Neuronal stem cell (in vitro differentiated cells): Measurements from ENCODE around the gene MED17. TPM values are rescaled to one million over a fixed set of nuclear protein-coding genes. Genes with fewer than 3 reads are reported as not detected.

ENCODE experiments used
- DNase-seq: peaks from one replicate; pipeline ENCODE4 v3.0.0-alpha.2; 2013; ENCODE audit warnings: low spot score
- H2AFZ ChIP-seq: one replicate; pipeline ENCODE4 v1.6.1; 2013; ENCODE audit warnings: mild to moderate bottlenecking, low read length, inconsistent platforms
- H2AK5ac ChIP-seq: 2 replicates; pipeline ENCODE4 v1.6.1; 2013; ENCODE audit warnings: low read depth, mild to moderate bottlenecking, inconsistent platforms, low read length, moderate library complexity, mixed read lengths
- H2BK120ac ChIP-seq: 2 replicates; pipeline ENCODE4 v1.6.1; 2013; ENCODE audit warnings: low read depth, mild to moderate bottlenecking, inconsistent platforms, low read length, moderate library complexity, mixed read lengths
- H2BK12ac ChIP-seq: one replicate; pipeline ENCODE4 v1.6.1; 2013; ENCODE audit warnings: low read length, inconsistent platforms
- H2BK15ac ChIP-seq: 2 replicates; pipeline ENCODE4 v1.6.1; 2013; ENCODE audit warnings: mild to moderate bottlenecking, low read length, inconsistent platforms, mixed read lengths
- H2BK5ac ChIP-seq: one replicate; pipeline ENCODE4 v1.6.1; 2013; ENCODE audit warnings: inconsistent platforms, mild to moderate bottlenecking, low read length, moderate library complexity
- H3K14ac ChIP-seq: one replicate; pipeline ENCODE4 v1.6.1; 2013; ENCODE audit warnings: low read length, inconsistent platforms
- H3K18ac ChIP-seq: 2 replicates; pipeline ENCODE4 v1.6.1; 2013; ENCODE audit warnings: low read length, inconsistent platforms
- H3K23ac ChIP-seq: 2 replicates; pipeline ENCODE4 v1.6.1; 2013; ENCODE audit warnings: low read depth, mild to moderate bottlenecking, mixed read lengths, low read length, inconsistent platforms; ENCODE audit not compliant: poor library complexity
- H3K27ac ChIP-seq: replicated peaks from 3 replicates; pipeline ENCODE4 v1.5.1; 2013; ENCODE audit warnings: low read length, inconsistent platforms
- H3K27me3 ChIP-seq, 3 experiments: 2 replicates each; pipeline ENCODE4 v1.6.1; 2013; ENCODE audit warnings: low read length in 3 of 3, mild to moderate bottlenecking in 2 of 3, inconsistent platforms in 1 of 3, low read depth in 1 of 3, mixed read lengths in 1 of 3, moderate library complexity in 1 of 3; ENCODE audit not compliant: control insufficient read depth in 3 of 3, insufficient read depth in 3 of 3
- H3K36me3 ChIP-seq, 2 donors: replicated peaks in 1 of 2; 2 replicates each; pipeline ENCODE4 v1.6.1; 2013; ENCODE audit warnings: low read length in 2 of 2; ENCODE audit not compliant: control insufficient read depth in 2 of 2, insufficient read depth in 2 of 2
- H3K4ac ChIP-seq: 2 replicates; pipeline ENCODE4 v1.6.1; 2013; ENCODE audit warnings: inconsistent platforms, mild to moderate bottlenecking, low read length, moderate library complexity
- H3K4me1 ChIP-seq, 2 donors: 1 replicate in 1 of 2; 2 replicates in 1 of 2; pipeline ENCODE4 v1.6.1; 2013; ENCODE audit warnings: low read length in 2 of 2, low read depth in 1 of 2; ENCODE audit not compliant: control insufficient read depth in 2 of 2, insufficient read depth in 1 of 2
- H3K4me2 ChIP-seq: one replicate; pipeline ENCODE4 v1.6.1; 2013; ENCODE audit warnings: mild to moderate bottlenecking, low read length, inconsistent platforms; ENCODE audit not compliant: insufficient read depth, poor library complexity, severe bottlenecking
- H3K4me3 ChIP-seq, 2 donors: 2 replicates each; pipeline ENCODE4 v1.5.1; 2013; ENCODE audit warnings: low read length in 2 of 2, mild to moderate bottlenecking in 2 of 2, inconsistent platforms in 1 of 2, moderate library complexity in 1 of 2
- H3K79me1 ChIP-seq: one replicate; pipeline ENCODE4 v1.6.1; 2013; ENCODE audit warnings: low read depth, mild to moderate bottlenecking, inconsistent platforms, low read length, moderate library complexity
- H3K9ac ChIP-seq: one replicate; pipeline ENCODE4 v1.6.1; 2013; ENCODE audit warnings: mild to moderate bottlenecking, low read depth, low read length, inconsistent platforms; ENCODE audit not compliant: poor library complexity
- H3K9me3 ChIP-seq, 2 donors: replicated peaks in 1 of 2; 2 replicates each; pipeline versions ENCODE3 to v1.6.1; 2013; ENCODE audit warnings: low read length in 2 of 2, mild to moderate bottlenecking in 2 of 2, inconsistent platforms in 1 of 2, low read depth in 1 of 2, mixed read lengths in 1 of 2, moderate library complexity in 1 of 2; ENCODE audit not compliant: control insufficient read depth in 2 of 2, insufficient read depth in 1 of 2
- H4K8ac ChIP-seq: one replicate; pipeline ENCODE4 v1.6.1; 2013; ENCODE audit warnings: low read depth, mild to moderate bottlenecking, inconsistent platforms, low read length, moderate library complexity
- H4K91ac ChIP-seq: one replicate; pipeline ENCODE4 v1.6.1; 2013; ENCODE audit warnings: low read length, low read depth, mild to moderate bottlenecking, inconsistent platforms; ENCODE audit not compliant: poor library complexity
- WGBS, 2 donors: extraction: QIAGEN DNeasy Blood & Tissue Kit; methylation state at CpG; one replicate each; pipeline ENCODE4 v1.1.7; 2013; ENCODE audit warnings: missing lambda C conversion rate in 2 of 2, mixed read lengths in 1 of 2; ENCODE audit not compliant: insufficient read length in 2 of 2, insufficient replicate concordance in 1 of 2; ENCODE audit errors: extremely low coverage in 2 of 2; 5-methylcytosine and 5-hydroxymethylcytosine counted together
- polyA plus RNA-seq, 2 experiments: library from polyadenylated mRNA; stranded (reverse); fragments of 200-250 nt; gene quantifications; one replicate each; pipeline ENCODE4 v1.2.3, GENCODE V29; 2013

Gene MED17
- polyA plus RNA-seq (2013, experiment 1 of 2) = 18.2 TPM
- 19.0 TPM for polyA plus RNA-seq (2013, experiment 2 of 2)

GRCh38 chr11:93784145-93784934, at the start of gene MED17:
TSS of gene MED17 (plus strand) at chr11:93784282. CDS start at chr11:93784514, 232 bp downstream.
- Histone ChIP-seq H3K36me3 (peaks cover 0 to 38% of the 10 kb centered on the region in 2 donors), H2BK120ac (peak within 1 kb of the TSS; percentile 94), H2AK5ac (peak within 1 kb of the TSS; percentile 97), H3K9ac (peak within 1 kb of the TSS; percentile 100), H4K8ac (peak within 1 kb of the TSS; percentile 96), H3K4ac (peak within 1 kb of the TSS; percentile 99), H2BK5ac (peak within 1 kb of the TSS; percentile 98), H3K4me1 (peaks cover 4 to 5% of the 10 kb centered on the region in 2 donors), H4K91ac (peak within 1 kb of the TSS; percentile 100), H3K14ac (peak within 1 kb of the TSS; percentile 100), H3K9me3 (no peaks in the 10 kb centered on the region), H3K27ac (peak within 1 kb of the TSS; percentile 95), H3K27me3 (no peaks in the 10 kb centered on the region), H3K4me2 (peak within 1 kb of the TSS; percentile 64), H3K4me3 (peak within 1 kb of the TSS; percentile 95 to 98), H2AFZ (peak within 1 kb of the TSS; percentile 95), H2BK15ac (peak within 1 kb of the TSS; percentile 99), H3K23ac (peak within 1 kb of the TSS; percentile 99), H3K79me1 (peaks cover 2% of the 10 kb centered on the region), H2BK12ac (peak within 1 kb of the TSS; percentile 90), H3K18ac (peak within 1 kb of the TSS; percentile 100)
- DNase-seq = peak; percentile 90
- no CpG with 5 or more reads among the region's 72 CpGs for WGBS, 2 donors

- H3K36me3 ChIP-seq = peaks cover 22 to 100% of the 10 kb centered on the region in 2 donors
- no peak for DNase-seq
- WGBS, 2 donors = no CpG with 5 or more reads among the region's 1 CpG
Measured at GRCh38 chr11:93734427-93735222, 49.5 kb upstream of the MED17 start.

GRCh38 chr11:93735627-93736026, 48.5 kb upstream of the MED17 start:
- no peak for DNase-seq
- Histone ChIP-seq H2BK15ac (no peak overlapping the region), H3K27me3 (no peaks in the 10 kb centered on the region), H3K27ac (no peak overlapping the region), H3K14ac (no peak overlapping the region), H2BK5ac (no peak overlapping the region), H2AK5ac (no peak overlapping the region), H3K4ac (no peak overlapping the region), H3K23ac (no peak overlapping the region), H3K36me3 (peaks cover 19 to 96% of the 10 kb centered on the region in 2 donors), H4K91ac (no peak overlapping the region), H3K4me3 (no peak overlapping the region), H4K8ac (no peak overlapping the region), H2BK120ac (no peak overlapping the region), H3K9me3 (no peaks in the 10 kb centered on the region), H3K18ac (no peak overlapping the region), H3K4me1 (peaks cover 3 to 18% of the 10 kb centered on the region in 2 donors), H3K4me2 (no peak overlapping the region), H3K9ac (no peak overlapping the region), H2AFZ (no peak overlapping the region), H2BK12ac (no peak overlapping the region), H3K79me1 (no peaks in the 10 kb centered on the region)
- no CpG with 5 or more reads among the region's 1 CpG for WGBS, 2 donors

More at GRCh38 chr11:93734427-93735222, 49.5 kb upstream of the MED17 start:
- Histone ChIP-seq H2BK15ac (no peak overlapping the region), H3K79me1 (no peaks in the 10 kb centered on the region), H4K91ac (no peak overlapping the region), H3K4me2 (no peak overlapping the region), H3K18ac (no peak overlapping the region), H2BK5ac (no peak overlapping the region), H3K14ac (no peak overlapping the region), H3K23ac (no peak overlapping the region), H2AFZ (no peak overlapping the region), H4K8ac (no peak overlapping the region), H3K4ac (no peak overlapping the region), H3K27me3 (no peaks in the 10 kb centered on the region), H2BK120ac (no peak overlapping the region), H3K27ac (no peak overlapping the region), H3K9ac (no peak overlapping the region), H2AK5ac (no peak overlapping the region), H3K4me3 (no peak overlapping the region), H2BK12ac (no peak overlapping the region), H3K4me1 (peaks cover 3 to 18% of the 10 kb centered on the region in 2 donors), H3K9me3 (no peaks in the 10 kb centered on the region)

GRCh38 chr11:93736129-93736528, 48.0 kb upstream of the MED17 start:
- no peak overlapping the region for H3K4me2 ChIP-seq
- peaks cover 18 to 91% of the 10 kb centered on the region in 2 donors for H3K36me3 ChIP-seq
- no peak overlapping the region for H3K9ac ChIP-seq
- no peak overlapping the region for H2BK15ac ChIP-seq
- no peak overlapping the region for H3K23ac ChIP-seq
- H2BK5ac ChIP-seq = no peak overlapping the region
- no peaks in the 10 kb centered on the region for H3K79me1 ChIP-seq
- H3K9me3 ChIP-seq = no peaks in the 10 kb centered on the region
- no peak for DNase-seq
- H3K4ac ChIP-seq = no peak overlapping the region
- no peak overlapping the region for H4K8ac ChIP-seq
- no peak overlapping the region for H3K4me3 ChIP-seq
- H2BK120ac ChIP-seq = no peak overlapping the region
- H3K14ac ChIP-seq = no peak overlapping the region
- H3K4me1 ChIP-seq = peaks cover 3 to 18% of the 10 kb centered on the region in 2 donors
- no peak overlapping the region for H2BK12ac ChIP-seq
- no peak overlapping the region for H3K18ac ChIP-seq
- H2AFZ ChIP-seq = no peak overlapping the region
- no peaks in the 10 kb centered on the region for H3K27me3 ChIP-seq
- no peak overlapping the region for H4K91ac ChIP-seq
- H2AK5ac ChIP-seq = no peak overlapping the region
- H3K27ac ChIP-seq = no peak overlapping the region
